Stomach (tissue), 4 donors: Measurements from ENCODE around the gene HS6ST3.

Source experiments
- POLR2A ChIP-seq, 4 donors: fragments of 450-650 bp; IDR thresholded peaks; one replicate each; pipeline ENCODE4 v1.6.1; 2016; ENCODE audit warnings: antibody characterized with exemption in 4 of 4, control low read depth in 2 of 4, mild to moderate bottlenecking in 1 of 4, moderate library complexity in 1 of 4
- POLR2AphosphoS5 ChIP-seq, 3 donors: sonication (generic); formaldehyde crosslinking; IDR thresholded peaks; one replicate each; pipeline ENCODE4 v1.6.1; 2016; ENCODE audit warnings: antibody characterized with exemption in 3 of 3
- TF ChIP-seq, protein P1 (sequence below), 7 experiments: fragments of 450-650 bp in 4 of 7; fragments of 200-600 bp in 3 of 7; sonication (generic) in 3 of 7; IDR thresholded peaks; one replicate each; pipeline ENCODE4 v1.5.1; 2016 to 2019; ENCODE audit warnings: antibody characterized with exemption in 7 of 7, control low read depth in 2 of 7, mild to moderate bottlenecking in 1 of 7

DNA sequence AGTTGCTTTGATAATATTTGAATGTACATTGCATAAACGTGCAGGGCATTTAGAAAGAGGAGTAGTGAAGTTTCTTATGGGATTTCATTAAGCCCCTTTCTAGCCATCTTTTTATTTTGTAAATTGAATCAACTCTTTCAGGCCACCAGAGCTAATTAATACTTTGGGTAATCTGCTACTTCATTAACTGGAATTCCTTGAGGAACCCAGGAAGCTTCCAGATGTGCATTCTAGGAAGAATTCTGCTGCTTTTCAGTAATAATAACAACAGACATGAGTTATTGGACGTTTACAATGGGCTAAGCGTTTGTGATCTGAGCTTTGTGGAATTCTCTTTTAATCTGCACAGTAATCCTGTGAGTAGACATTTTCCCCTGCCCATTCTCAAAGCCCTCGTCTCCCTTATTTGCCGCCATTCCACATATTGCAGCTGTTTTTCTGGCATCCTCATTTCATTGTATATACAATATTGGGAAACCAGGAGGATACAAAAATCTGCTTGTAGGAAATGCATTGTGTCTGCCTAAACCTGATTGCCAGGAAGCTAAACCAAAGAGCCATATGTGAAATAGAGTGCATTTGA, 103.9 kb downstream of the HS6ST3 start:
- TF ChIP-seq POLR2AphosphoS5 (IDR thresholded peaks at IDR 0.05) (no peak), POLR2A (IDR thresholded peaks at IDR 0.05) (no peak)
- TF ChIP-seq, protein P1, sequence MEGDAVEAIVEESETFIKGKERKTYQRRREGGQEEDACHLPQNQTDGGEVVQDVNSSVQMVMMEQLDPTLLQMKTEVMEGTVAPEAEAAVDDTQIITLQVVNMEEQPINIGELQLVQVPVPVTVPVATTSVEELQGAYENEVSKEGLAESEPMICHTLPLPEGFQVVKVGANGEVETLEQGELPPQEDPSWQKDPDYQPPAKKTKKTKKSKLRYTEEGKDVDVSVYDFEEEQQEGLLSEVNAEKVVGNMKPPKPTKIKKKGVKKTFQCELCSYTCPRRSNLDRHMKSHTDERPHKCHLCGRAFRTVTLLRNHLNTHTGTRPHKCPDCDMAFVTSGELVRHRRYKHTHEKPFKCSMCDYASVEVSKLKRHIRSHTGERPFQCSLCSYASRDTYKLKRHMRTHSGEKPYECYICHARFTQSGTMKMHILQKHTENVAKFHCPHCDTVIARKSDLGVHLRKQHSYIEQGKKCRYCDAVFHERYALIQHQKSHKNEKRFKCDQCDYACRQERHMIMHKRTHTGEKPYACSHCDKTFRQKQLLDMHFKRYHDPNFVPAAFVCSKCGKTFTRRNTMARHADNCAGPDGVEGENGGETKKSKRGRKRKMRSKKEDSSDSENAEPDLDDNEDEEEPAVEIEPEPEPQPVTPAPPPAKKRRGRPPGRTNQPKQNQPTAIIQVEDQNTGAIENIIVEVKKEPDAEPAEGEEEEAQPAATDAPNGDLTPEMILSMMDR (IDR thresholded peaks at IDR 0.05) = no peak
